GM21423 (cell line): ENCODE results near the gene SCYL1.

Experiments
- ATAC-seq: cut with Tn5 transposase; IDR thresholded peaks from one replicate; pipeline ENCODE4 v1.9.1; 2021; ENCODE audit warnings: mild to moderate bottlenecking, moderate library complexity; ENCODE audit not compliant: unreplicated experiment

SCYL1 gene

DNA sequence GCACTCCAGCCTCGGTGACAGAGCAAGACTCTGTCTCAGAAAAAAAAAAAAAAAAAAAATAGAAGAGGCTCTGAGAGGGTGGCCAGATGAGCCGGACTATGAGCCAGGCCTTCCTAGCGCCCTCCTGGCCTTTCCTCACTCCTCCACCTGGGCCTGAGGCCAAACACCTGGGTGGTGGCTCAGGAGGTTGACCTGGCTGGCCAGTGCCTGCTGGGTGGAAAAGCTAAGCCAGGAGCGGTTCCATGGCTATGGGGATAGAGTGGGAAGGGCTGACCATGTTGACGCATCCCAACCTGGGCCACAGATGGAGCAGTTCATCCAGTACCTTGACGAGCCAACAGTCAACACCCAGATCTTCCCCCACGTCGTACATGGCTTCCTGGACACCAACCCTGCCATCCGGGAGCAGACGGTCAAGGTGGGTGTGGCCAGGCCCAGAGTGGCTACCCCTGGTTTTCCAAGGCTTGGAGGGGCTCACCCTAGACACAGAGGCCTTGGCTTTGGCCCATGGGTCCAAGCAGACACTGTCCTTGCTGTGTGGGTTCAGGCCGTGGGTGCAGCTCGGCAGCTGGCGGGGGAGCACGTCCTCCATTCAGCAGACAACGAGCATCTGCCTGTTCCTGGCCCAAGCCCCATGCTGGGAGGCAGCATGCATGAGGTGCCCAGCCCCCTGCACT is 7.6 kb downstream of the SCYL1 start:
- ATAC-seq, result no peak

DNA sequence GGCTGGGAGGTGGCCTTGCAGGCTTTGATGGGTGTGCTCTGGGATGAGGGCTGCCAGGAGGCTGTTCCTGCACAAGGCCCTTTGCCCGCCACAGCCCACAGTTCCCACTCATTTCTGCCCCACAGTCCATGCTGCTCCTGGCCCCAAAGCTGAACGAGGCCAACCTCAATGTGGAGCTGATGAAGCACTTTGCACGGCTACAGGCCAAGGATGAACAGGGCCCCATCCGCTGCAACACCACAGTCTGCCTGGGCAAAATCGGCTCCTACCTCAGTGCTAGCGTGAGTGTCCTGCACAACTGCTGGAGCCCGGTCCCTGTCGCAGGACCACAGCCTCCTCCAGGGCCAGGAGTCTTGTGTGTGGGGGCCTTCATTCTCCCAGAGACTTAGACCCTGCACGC is 10.2 kb downstream of the SCYL1 start:
- no peak for ATAC-seq

DNA sequence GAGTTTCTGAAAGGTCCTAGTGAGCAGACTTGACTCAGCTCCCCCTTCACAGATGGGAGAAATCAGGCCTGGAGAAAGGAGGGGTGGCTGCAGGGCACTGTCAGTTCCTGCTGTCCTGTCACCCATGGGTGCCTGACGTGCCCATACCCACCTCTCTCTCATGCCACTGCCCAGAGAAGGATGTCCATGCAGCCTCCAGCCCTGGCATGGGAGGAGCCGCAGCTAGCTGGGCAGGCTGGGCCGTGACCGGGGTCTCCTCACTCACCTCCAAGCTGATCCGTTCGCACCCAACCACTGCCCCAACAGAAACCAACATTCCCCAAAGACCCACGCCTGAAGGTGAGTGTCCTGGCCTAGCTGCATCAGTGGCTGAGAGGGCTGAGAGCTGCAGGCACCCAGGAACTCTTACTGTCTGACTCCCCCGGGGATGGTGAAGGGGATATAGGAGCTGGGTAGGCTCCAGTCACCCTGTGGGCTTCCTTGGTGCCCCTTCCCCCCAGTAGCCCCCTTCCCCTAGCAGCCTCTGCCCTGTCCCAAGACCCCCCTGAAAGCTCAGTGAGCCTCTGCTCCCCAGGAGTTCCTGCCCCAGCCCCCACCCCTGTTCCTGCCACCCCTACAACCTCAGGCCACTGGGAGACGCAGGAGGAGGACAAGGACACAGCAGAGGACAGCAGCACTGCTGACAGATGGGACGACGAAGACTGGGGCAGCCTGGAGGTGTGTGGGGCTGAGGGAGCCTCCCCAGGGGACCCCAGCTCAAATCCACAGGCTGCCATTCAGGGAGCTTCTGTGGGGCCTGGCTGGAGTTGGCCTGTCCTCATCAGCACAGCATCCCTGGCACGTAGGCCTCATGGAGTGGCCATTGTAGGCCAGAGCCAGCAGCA is 11.8 kb downstream of the SCYL1 start:
- no peak for ATAC-seq

DNA sequence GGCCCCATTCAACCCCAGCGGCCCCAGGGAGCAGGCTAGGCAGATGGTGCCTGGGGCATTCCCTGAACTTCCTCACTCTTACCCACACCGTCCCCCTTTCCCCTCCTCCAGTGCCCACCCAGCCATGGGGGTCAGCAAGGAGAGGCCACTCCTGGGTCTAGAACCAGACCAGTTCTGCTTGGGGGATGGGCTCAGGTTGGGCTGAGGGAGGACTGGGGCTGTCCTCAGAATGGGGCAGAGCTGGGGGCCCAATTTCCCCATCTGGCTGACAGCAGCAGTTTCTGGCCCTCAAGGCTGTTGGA is 12.4 kb downstream of the SCYL1 start:
- ATAC-seq, result no peak

DNA sequence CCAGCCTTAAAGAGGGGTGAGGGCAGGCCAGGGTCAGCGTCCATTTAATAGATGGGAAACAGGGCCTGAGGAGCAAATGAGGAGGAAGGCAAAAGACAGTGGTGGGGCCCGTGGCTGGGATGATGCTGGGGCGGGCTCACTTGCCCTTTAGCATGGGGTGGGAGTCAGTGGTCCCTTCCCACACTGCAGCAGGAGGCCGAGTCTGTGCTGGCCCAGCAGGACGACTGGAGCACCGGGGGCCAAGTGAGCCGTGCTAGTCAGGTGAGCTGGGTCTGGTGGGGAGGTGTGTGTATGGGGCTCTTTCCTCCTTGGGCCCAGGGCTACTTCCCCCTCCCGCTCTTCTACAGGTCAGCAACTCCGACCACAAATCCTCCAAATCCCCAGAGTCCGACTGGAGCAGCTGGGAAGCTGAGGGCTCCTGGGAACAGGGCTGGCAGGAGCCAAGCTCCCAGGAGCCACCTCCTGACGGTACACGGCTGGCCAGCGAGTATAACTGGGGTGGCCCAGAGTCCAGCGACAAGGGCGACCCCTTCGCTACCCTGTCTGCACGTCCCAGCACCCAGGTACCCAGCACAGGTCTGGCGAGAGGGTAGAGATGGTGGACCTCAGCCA is 12.8 kb downstream of the SCYL1 start:
- ATAC-seq, result no peak

- no peak for ATAC-seq
Observed at GRCh38 chr11:65538232-65538914, 13.5 kb downstream of the SCYL1 start.

DNA sequence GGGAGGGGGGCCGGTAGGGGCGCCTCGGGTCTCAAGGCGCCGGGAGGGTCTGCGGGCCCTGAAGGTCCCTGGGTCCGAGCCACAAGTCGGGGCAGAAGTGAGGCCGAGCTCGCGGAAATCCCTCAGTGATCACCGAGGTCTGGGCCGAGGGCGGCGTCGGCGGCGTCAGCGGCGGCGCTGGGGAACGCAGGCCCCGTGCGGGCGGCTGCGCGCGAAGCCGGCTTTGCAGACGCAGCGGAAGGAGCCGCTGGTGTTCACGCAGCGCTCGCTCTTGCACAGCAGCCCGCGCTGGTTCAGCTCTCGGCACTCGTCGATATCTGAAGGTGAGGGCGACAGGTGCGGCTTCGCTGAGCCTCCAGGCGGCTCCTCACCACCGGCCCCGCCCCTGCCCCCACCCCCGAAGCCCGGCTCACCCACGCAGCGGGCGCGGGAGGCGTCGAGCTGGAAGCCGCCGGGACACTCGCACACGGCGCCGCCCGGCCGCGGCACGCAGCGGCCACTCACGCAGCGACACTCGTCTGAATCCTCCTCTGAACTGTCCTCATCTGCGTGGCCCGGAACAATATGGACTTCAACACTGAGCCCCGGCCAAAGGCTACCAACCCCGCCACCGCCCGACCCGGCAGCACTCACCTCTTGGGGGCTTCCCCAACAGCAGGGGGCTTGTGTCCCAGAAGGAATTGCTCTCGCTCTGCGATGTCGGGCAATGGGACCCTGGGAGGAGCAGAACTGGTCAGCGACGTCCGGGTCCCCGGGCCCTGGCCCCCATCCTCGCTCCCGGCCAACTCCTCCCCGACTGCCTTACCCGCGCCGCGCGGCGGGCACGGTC is 14.2 kb downstream of the SCYL1 start:
- no peak for ATAC-seq

DNA sequence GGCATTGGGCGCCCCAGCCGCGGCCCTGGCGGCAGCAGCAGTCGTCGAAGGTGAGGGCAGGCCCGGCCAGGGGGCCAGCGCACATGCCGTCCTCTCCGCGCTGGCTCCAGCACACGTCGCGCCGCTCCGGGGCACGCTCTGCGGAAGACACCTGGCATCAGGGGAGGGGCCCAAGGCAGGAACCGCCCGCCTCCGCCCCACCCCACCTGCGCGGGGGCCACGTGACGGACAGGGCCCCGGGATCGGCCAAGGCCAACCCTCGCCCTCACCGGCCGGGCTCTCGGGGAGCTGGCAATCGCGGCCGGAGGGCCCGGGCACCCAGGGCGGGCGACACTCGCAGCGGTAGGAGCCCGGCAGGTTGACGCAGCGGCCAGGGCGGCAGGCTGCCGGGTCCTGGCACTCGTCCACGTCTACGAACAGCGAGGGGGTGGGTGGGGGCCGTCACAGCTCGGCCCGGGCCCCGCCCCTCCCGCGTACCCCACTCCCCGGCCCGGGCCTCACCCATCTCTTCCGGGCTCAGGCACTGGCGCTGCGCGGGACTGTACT is 14.9 kb downstream of the SCYL1 start:
- peak; percentile 52 for ATAC-seq

- peak; percentile 64 for ATAC-seq
Observed at GRCh38 chr11:65540290-65541092, 15.6 kb downstream of the SCYL1 start.

- no peak for ATAC-seq
Observed at GRCh38 chr11:65541093-65541982, 16.5 kb downstream of the SCYL1 start.

DNA sequence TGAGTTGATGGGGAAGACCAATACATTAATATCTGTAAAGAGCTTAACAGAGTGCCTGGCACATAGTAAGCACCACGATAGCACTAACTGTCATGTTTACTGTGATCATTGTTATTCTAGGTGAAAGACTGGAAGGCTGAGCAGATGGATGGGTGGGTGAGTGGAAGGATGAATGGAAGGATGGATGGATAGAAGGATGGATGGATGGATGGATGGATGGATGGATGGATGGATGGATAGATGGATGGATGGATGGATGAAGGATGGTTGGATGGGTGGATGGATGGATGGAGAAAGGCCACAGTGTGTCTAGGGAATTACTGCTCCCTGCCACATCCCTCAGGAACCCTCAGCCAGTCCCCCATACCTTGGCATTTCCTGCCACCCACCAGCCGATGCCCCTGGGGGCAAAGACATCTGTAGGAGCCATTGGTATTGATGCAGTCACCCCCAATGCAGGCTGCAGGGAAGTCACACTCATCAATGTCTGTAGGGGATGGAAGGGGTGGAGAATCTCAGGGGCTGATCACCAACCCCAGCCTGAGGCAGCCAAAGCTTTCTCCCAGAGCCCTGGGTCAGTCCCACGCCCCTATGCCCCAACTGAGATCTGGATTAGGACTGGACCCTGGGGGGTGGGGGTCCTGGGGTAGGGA is 18.0 kb downstream of the SCYL1 start:
- no peak for ATAC-seq

DNA sequence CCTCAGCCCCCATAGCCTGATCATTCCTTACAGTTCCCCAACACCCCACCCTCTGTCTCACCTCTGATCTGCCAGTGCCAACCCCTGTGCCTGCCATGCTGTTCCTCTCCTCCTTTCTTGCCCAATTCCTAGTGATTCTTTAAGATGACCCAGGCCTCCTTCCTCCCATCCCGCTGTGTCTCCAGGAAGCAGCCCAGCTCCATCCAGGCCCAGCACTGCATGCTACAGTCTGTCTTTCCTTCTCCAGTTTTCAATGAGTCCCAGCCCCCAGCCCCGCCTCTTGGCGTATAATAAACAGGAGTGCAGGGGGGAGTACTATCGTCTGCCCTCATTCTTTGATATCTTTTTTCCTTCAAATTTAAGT is 21.0 kb downstream of the SCYL1 start:
- no peak for ATAC-seq

- peak; percentile 73 for ATAC-seq
Observed at GRCh38 chr11:65546217-65546958, 21.5 kb downstream of the SCYL1 start.

DNA sequence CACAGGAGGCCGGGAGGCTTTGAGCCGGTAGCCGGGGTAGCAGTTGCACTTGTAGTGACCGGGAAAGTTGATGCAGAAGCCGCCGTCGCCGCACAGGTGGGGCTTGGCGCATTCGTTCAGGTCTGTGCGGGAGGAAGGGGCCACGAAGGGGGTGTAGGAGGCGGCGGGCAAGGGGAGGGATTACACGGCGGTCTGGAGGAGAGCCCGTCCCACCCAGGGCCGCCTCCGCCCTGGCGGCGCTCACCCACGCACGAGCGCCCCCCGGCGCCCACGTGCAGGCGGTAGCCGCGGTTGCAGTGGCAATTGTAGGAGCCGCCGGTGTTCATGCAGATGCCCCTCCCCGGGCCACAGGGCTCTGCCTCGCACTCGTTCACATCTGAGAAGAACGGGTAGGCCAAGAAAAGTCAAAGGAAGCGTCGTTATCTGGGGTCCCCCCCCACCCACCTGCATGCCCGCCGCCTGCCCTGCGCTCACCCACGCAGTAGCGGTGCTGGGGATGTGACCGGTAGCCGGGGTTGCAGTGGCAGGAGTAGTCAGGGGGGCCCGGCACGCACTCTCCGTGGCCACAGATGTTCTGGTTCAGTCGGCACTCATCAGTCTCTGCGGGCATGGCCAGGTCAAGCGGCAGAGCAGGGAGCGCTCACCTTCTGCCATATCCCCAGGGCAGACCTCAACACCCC is 22.7 kb downstream of the SCYL1 start:
- no peak for ATAC-seq

- ATAC-seq, result no peak
Observed at GRCh38 chr11:65548395-65548794, 23.5 kb downstream of the SCYL1 start.

DNA sequence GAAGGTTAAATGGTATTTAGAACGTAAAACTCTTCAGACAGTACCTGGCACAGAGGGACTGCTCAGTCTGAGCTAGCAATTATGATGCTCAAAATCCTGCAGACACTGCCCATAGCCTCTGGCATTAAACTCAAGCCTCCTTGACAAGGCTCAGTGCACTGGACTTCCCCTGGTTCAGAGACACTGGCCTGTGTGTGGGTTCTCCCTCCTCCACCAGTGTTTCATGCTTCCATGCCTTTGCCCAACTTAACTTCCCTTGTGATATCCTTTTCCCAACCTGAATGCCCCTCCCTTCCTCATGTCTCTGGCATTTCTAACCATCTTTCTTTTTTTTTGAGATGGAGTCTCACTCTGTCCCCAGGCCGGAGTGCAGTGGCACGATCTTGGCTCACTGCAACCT is 24.2 kb downstream of the SCYL1 start:
- no peak for ATAC-seq
